Caco-2 (cell line): ENCODE measurements around the gene GPBP1L1. TPM values are rescaled to one million over a fixed set of nuclear protein-coding genes. Genes with fewer than 3 reads are reported as not detected.

Source experiments
- BruUV-seq: library from RNA; stranded (reverse); fragments of 400-500 nt; replicated peaks from 2 replicates; lab custom pipeline; 2021; lab: Mats Ljungman, UMichigan
- CTCF ChIA-PET: fragments of 300-600 bp; sonication (Branson Sonifier 250); formaldehyde crosslinking; loops from one replicate; lab custom pipeline; 2022; ENCODE audit warnings: antibody characterized with exemption; lab: Charles Lee
- POLR2A ChIA-PET: fragments of 300-600 bp; sonication (Branson Sonifier 250); formaldehyde crosslinking; loops from one replicate; lab custom pipeline; 2022; ENCODE audit warnings: antibody characterized with exemption; lab: Charles Lee
- DNase-seq, 2 experiments: peaks; one replicate each; pipeline versions ENCODE4 v3.0.0 to v3.0.0-alpha.2; 2020 to 2022
- H3K27me3 ChIP-seq: replicated peaks from 2 replicates; pipeline ENCODE4 v1.6.0; 2011; ENCODE audit warnings: low read length; ENCODE audit not compliant: control insufficient read depth, insufficient read depth
- H3K36me3 ChIP-seq: 2 replicates; pipeline ENCODE4 v1.5.1; 2011; ENCODE audit warnings: low read length; ENCODE audit not compliant: control insufficient read depth, insufficient read depth
- H3K4me1 ChIP-seq: fragments of 250-450 bp; sonication (Bioruptor Pico); 2 replicates; pipeline ENCODE4 v1.5.1; 2020; ENCODE audit warnings: mild to moderate bottlenecking
- H3K4me3 ChIP-seq: 2 replicates; pipeline ENCODE4 v1.5.1; 2011; ENCODE audit warnings: low read depth, mild to moderate bottlenecking, control low read depth, low read length
- H3K9me3 ChIP-seq: fragments of 250-450 bp; sonication (Bioruptor Pico); 2 replicates; pipeline ENCODE4 v1.5.1; 2020; ENCODE audit warnings: mild to moderate bottlenecking, moderate library complexity
- H3K27ac Mint-ChIP-seq: one replicate; pipeline ENCODE4 v1.8.0; 2022; ENCODE audit warnings: mixed read lengths; ENCODE audit not compliant: unreplicated experiment
- H3K27me3 Mint-ChIP-seq: one replicate; pipeline ENCODE4 v1.8.0; 2022; ENCODE audit warnings: mixed read lengths; ENCODE audit not compliant: insufficient read depth, unreplicated experiment
- H3K36me3 Mint-ChIP-seq: one replicate; pipeline ENCODE4 v1.8.0; 2022; ENCODE audit warnings: mild to moderate bottlenecking, mixed read lengths; ENCODE audit not compliant: insufficient read depth, unreplicated experiment
- H3K4me1 Mint-ChIP-seq: one replicate; pipeline ENCODE4 v1.8.0; 2022; ENCODE audit warnings: low read depth, mixed read lengths; ENCODE audit not compliant: unreplicated experiment
- H3K4me3 Mint-ChIP-seq: one replicate; pipeline ENCODE4 v1.8.0; 2022; ENCODE audit warnings: mild to moderate bottlenecking, moderate library complexity, mixed read lengths; ENCODE audit not compliant: unreplicated experiment
- H3K9me3 Mint-ChIP-seq: one replicate; pipeline ENCODE4 v1.8.0; 2022; ENCODE audit warnings: mixed read lengths; ENCODE audit not compliant: unreplicated experiment
- CTCF ChIP-seq, 2 experiments: fragments of 200-600 bp in 1 of 2; IDR thresholded peaks; 1 replicate in 1 of 2; 2 replicates in 1 of 2; pipeline versions ENCODE4 v1.5.1 to v1.8.0; 2011 to 2022; ENCODE audit warnings: antibody characterized with exemption in 1 of 2, control low read depth in 1 of 2, inconsistent platforms in 1 of 2, low read depth in 1 of 2, low read length in 1 of 2, mild to moderate bottlenecking in 1 of 2, moderate library complexity in 1 of 2; ENCODE audit not compliant: insufficient read depth in 1 of 2, severe bottlenecking in 1 of 2, unreplicated experiment in 1 of 2
- intact Hi-C: fragments of 100-400 bp; cut with micrococcal nuclease; formaldehyde crosslinking; loops from one replicate; pipeline ENCODE4 v1.10.0; 2022; ENCODE audit not compliant: unreplicated experiment
- total RNA-seq: library from RNA; stranded (reverse); gene quantifications from 2 replicates; pipeline ENCODE4 v1.2.3, GENCODE V29; 2022

The GPBP1L1 gene
- total RNA-seq, 1 experiment from 2014 or later, result 61.8 TPM

DNA sequence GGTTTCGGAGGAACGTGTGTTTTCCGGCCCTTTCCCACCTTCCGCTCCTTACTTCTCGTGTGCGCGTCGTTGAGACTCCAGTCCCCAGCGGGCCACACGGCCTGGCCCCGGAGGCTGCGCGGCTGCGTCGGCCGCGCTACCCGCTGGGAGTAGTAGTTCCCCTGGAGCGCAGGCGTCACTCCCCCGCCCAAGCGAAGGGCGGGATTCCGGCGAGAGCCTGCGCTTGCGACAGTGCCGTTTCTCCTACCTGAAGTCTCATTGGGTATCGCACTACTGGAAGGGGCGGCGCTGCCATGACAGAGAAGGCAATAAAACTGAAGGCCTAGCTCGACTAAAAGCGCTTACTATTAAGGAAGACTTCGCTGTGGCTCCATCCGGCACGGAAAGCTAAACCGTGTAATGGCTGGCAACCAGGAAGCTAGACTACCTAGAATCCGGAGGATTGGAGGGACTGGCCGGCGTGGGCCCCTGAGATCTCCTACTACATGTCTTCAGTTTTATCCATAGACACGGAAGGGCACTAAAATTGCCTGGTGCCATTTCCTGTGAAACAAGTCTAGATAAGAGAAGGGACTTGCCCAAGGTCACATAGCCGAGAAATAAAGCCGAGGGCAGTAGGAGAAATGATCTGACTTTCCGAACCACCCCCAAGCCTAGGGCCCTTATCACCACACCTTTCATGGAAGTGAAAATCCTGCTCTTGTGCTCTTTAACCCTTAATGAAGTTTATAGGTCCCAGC, 851 bp upstream of the GPBP1L1 start:
- H3K9me3 Mint-ChIP-seq, result no peaks in the 10 kb centered on the region
- CTCF ChIA-PET, result no interaction called here

DNA sequence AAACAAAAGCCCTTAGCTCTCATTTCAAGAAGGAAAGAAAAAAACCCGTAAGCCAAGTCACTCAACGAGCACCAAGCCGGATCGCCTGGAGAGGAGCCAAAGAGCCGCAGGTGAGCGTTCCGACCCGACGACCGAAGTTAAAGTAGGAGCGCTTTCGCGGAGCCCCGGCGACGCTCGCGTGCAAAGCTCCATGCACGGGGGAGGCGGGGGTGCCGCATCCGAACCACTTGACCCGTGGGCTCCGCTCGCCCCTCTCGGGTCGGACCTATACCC, 382 bp downstream of the GPBP1L1 start:
- CTCF ChIA-PET, result interaction anchor here (0.8 kb wide), 1 partner anchor 9 kb away, joined by 3 read pairs; no protein-coding TSS in a partner anchor
- no TSS peak for BruUV-seq
- H3K4me3 ChIP-seq, result peak overlapping the region; percentile 77
- Mint-ChIP-seq H3K9me3 (no peaks in the 10 kb centered on the region), H3K4me1 (no peaks in the 10 kb centered on the region), H3K27ac (peak overlapping the region; percentile 86), H3K4me3 (peak overlapping the region; percentile 84), H3K27me3 (no peaks in the 10 kb centered on the region), H3K36me3 (peaks cover 28% of the 10 kb centered on the region)
- peak in 1 of 2 experiments; percentile 6 for TF ChIP-seq CTCF (IDR thresholded peaks at IDR 0.05; ENCODE audit: insufficient read depth in 1 of 2, low read depth in 1 of 2, low read length in 1 of 2, severe bottlenecking in 1 of 2, unreplicated experiment in 1 of 2)
- no peaks in the 10 kb centered on the region for H3K36me3 ChIP-seq
- intact Hi-C loops, result loop anchor here (1.0 to 10.0 kb wide), 4 partner anchors 104 to 195 kb away; partner anchors contain the start of genes NASP and TESK2
- peak; percentile 40 to 56 for DNase-seq
- no peaks in the 10 kb centered on the region; the same call in 1 of the 2 replicates for H3K4me1 ChIP-seq
- no peaks in the 10 kb centered on the region for H3K9me3 ChIP-seq
- POLR2A ChIA-PET, result interaction anchor here (0.6 to 1.5 kb wide), 8 partner anchors 17 to 357 kb away, joined by 3 to 6 read pairs (median 4); partner anchors contain the start of gene MAST2
- no peaks in the 10 kb centered on the region for H3K27me3 ChIP-seq

More for the DNA sequence above, 851 bp upstream of the GPBP1L1 start:
- Histone ChIP-seq H3K4me3 (peak overlapping the region; percentile 77), H3K9me3 (no peaks in the 10 kb centered on the region), H3K36me3 (no peaks in the 10 kb centered on the region), H3K27me3 (no peaks in the 10 kb centered on the region), H3K4me1 (no peaks in the 10 kb centered on the region)
- TSS peak; percentile 86 for BruUV-seq
- peaks cover 34% of the 10 kb centered on the region for H3K36me3 Mint-ChIP-seq
- TF ChIP-seq CTCF (IDR thresholded peaks at IDR 0.05; ENCODE audit: insufficient read depth in 1 of 2, low read depth in 1 of 2, low read length in 1 of 2, severe bottlenecking in 1 of 2, unreplicated experiment in 1 of 2), result no peak
- DNase-seq, result peak; percentile 95 to 97
- no peaks in the 10 kb centered on the region for H3K27me3 Mint-ChIP-seq
- peak overlapping the region; percentile 86 for H3K27ac Mint-ChIP-seq
- peak overlapping the region; percentile 84 for H3K4me3 Mint-ChIP-seq
- POLR2A ChIA-PET, result interaction anchor here (1.0 to 1.5 kb wide), 4 partner anchors 18 to 358 kb away, joined by 3 to 5 read pairs (median 4); partner anchors contain the start of gene IPP
- intact Hi-C loops, result loop anchor here (1.0 to 10.0 kb wide), 4 partner anchors 63 to 192 kb away; partner anchors contain the start of genes IPP, NASP and TESK2
- no peaks in the 10 kb centered on the region for H3K4me1 Mint-ChIP-seq

DNA sequence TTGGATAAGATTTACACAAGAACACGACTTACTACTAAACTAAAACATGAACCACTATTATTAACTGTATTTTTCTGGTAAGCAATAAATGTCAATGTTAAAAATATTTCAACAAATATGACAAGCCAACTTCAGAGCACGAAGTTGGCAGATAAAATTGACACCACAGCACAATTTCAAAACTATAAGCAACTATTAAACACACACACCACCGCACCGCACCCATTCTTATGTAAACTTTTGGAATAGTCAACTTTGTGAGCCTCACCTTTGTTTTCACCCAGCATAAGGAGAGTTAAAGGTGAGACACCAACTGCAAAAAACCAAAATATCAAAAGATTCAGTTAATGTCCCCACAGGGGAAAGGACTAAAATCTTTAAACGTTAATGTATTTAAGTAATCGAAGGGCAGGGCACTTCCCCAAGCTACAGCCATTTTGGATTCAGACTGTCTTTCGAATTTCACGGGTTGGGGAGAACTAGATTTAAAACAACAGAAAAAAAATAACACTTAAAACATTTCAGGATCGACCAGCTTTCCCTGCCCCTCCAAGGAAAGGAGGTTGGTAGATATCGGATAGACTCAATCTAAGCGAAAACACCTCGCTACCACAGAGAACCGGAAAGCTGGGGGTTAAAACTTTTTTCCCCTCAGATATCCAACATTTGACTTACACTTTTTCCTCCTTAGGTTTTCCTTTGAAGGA, 872 bp downstream of the GPBP1L1 start:
- peak in 1 of 2 experiments; percentile 2 for DNase-seq
- no peak for TF ChIP-seq CTCF (IDR thresholded peaks at IDR 0.05; ENCODE audit: insufficient read depth in 1 of 2, low read depth in 1 of 2, low read length in 1 of 2, severe bottlenecking in 1 of 2, unreplicated experiment in 1 of 2)
- no peaks in the 10 kb centered on the region for H3K4me1 Mint-ChIP-seq
- H3K27ac Mint-ChIP-seq, result peak overlapping the region; percentile 86
- H3K9me3 Mint-ChIP-seq, result no peaks in the 10 kb centered on the region
- POLR2A ChIA-PET, result interaction anchor here (0.6 to 1.5 kb wide), 5 partner anchors 16 to 140 kb away, joined by 3 to 6 read pairs (median 3); partner anchors contain the start of gene MAST2
- H3K27me3 Mint-ChIP-seq, result no peaks in the 10 kb centered on the region
- peak overlapping the region; percentile 84 for H3K4me3 Mint-ChIP-seq
- Histone ChIP-seq H3K4me3 (peak overlapping the region; percentile 77), H3K4me1 (no peaks in the 10 kb centered on the region; the same call in 1 of the 2 replicates), H3K9me3 (no peaks in the 10 kb centered on the region), H3K36me3 (no peaks in the 10 kb centered on the region), H3K27me3 (no peaks in the 10 kb centered on the region)
- CTCF ChIA-PET, result interaction anchor here (0.8 kb wide), 1 partner anchor 9 kb away, joined by 3 read pairs; no protein-coding TSS in a partner anchor
- intact Hi-C loops, result loop anchor here (1.0 to 10.0 kb wide), 4 partner anchors 103 to 196 kb away; partner anchors contain the start of genes NASP and TESK2
- BruUV-seq, result no TSS peak
- H3K36me3 Mint-ChIP-seq, result peaks cover 25% of the 10 kb centered on the region
